Activated naive CD8-positive, alpha-beta T cell treated with anti-CD3 and anti-CD28 coated beads, Interleukin-2, amount 50 U/mL, for 24 hours (primary cell): ENCODE measurements around the gene TUT4.

ENCODE experiments used
- ATAC-seq: fragments of 150-1000 bp; cut with Tn5 transposase; one replicate; pipeline ENCODE4 v1.10.0; 2021
- DNase-seq: peaks from one replicate; pipeline ENCODE4 v3.0.0; 2021
- H3K27ac Mint-ChIP-seq: one replicate; pipeline ENCODE4 v1.8.0; 2021; ENCODE audit warnings: mild to moderate bottlenecking, mixed read lengths
- H3K27me3 Mint-ChIP-seq: one replicate; pipeline ENCODE4 v1.8.0; 2021; ENCODE audit warnings: mixed read lengths
- H3K36me3 Mint-ChIP-seq: one replicate; pipeline ENCODE4 v1.8.0; 2021; ENCODE audit warnings: low read depth, mixed read lengths
- H3K4me1 Mint-ChIP-seq: one replicate; pipeline ENCODE4 v1.8.0; 2021; ENCODE audit warnings: mixed read lengths
- H3K4me3 Mint-ChIP-seq: one replicate; pipeline ENCODE4 v1.8.0; 2021; ENCODE audit warnings: mild to moderate bottlenecking, moderate library complexity, mixed read lengths
- H3K9me3 Mint-ChIP-seq: one replicate; pipeline ENCODE4 v1.8.0; 2021; ENCODE audit warnings: mixed read lengths

The TUT4 gene

DNA sequence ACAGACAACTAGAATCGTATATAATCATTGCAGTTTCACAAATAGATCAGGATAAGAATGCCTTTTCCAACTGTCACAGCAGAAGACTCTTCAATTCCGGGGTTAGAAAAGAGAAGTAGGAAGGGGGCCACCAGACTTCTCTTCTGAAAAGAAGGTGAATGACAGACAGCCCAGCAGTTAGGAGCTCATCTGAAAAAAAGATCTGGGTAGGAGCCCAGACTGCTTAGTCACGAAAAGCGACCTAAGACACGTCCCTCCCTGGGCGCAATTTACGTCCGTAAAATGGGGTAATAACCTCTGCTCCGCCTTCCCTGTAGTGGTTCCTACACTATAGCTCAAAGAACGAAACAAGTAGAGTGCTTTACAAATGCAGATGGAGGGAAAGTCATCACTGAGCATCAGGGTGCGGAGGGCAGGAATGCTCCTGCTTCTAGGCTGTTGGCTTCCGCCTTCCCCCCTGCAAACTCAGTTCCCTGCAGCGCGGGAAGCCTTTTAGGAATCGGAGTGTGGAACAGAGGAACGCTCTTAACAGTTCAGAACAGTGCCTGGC lies 149.3 kb downstream of the TUT4 start:
- peak; percentile 52 for DNase-seq
- peak overlapping the region; percentile 98 for H3K4me3 Mint-ChIP-seq
- no peaks in the 10 kb centered on the region for H3K27me3 Mint-ChIP-seq
- H3K4me1 Mint-ChIP-seq: peaks cover 45% of the 10 kb centered on the region
- peak overlapping the region; percentile 97 for H3K27ac Mint-ChIP-seq
- peaks cover 66% of the 10 kb centered on the region for H3K36me3 Mint-ChIP-seq
- ATAC-seq: peak; percentile 66
- H3K9me3 Mint-ChIP-seq: no peaks in the 10 kb centered on the region

GRCh38 chr1:52402860-52403240 lies 150.0 kb downstream of the TUT4 start:
- Mint-ChIP-seq H3K4me1 (peaks cover 45% of the 10 kb centered on the region), H3K9me3 (no peaks in the 10 kb centered on the region), H3K27ac (peak overlapping the region; percentile 97), H3K4me3 (peak overlapping the region; percentile 98), H3K27me3 (no peaks in the 10 kb centered on the region), H3K36me3 (peaks cover 61% of the 10 kb centered on the region)
- no peak for ATAC-seq
- no peak for DNase-seq

- Mint-ChIP-seq H3K36me3 (peaks cover 69% of the 10 kb centered on the region), H3K27me3 (no peaks in the 10 kb centered on the region), H3K9me3 (no peaks in the 10 kb centered on the region), H3K4me1 (peaks cover 31% of the 10 kb centered on the region), H3K4me3 (no peak overlapping the region), H3K27ac (no peak overlapping the region)
- DNase-seq (no peak), ATAC-seq (no peak)
These were observed 152.8 kb downstream of the TUT4 start for GRCh38 chr1:52400131-52400530.

- ATAC-seq (no peak), DNase-seq (no peak)
- no peaks in the 10 kb centered on the region for H3K9me3 Mint-ChIP-seq
- no peak overlapping the region for H3K27ac Mint-ChIP-seq
- no peak overlapping the region for H3K4me3 Mint-ChIP-seq
- H3K36me3 Mint-ChIP-seq: peaks cover 73% of the 10 kb centered on the region
- H3K27me3 Mint-ChIP-seq: no peaks in the 10 kb centered on the region
- peaks cover 31% of the 10 kb centered on the region for H3K4me1 Mint-ChIP-seq
These were observed 153.3 kb downstream of the TUT4 start for GRCh38 chr1:52399629-52400028.

GRCh38 chr1:52393174-52393573 lies 159.7 kb downstream of the TUT4 start:
- Mint-ChIP-seq H3K9me3 (no peaks in the 10 kb centered on the region), H3K27ac (no peak overlapping the region), H3K4me3 (no peak overlapping the region), H3K4me1 (no peaks in the 10 kb centered on the region), H3K27me3 (no peaks in the 10 kb centered on the region), H3K36me3 (peaks cover 78% of the 10 kb centered on the region)
- DNase-seq: no peak
- no peak for ATAC-seq

DNA sequence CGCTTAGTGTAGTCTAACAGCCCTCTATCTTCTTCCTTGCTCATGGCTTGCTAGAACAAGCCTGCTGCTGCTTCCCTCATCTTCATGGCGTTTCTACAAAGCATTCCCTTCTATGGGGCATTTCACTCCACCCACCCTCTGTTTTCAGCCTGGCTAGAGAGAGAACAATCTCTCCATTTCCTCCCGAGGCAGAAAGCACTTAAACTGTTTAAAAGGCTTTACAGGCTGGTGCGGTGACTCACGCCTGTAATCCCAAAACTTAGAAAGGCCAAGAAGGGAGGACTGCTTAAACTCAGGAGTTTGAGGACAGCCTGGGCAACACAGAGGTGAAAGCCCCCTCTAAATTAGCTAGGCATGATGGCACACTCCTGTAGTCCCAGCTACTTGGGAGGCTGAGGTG lies 166.4 kb downstream of the TUT4 start:
- no peaks in the 10 kb centered on the region for H3K9me3 Mint-ChIP-seq
- H3K4me1 Mint-ChIP-seq: no peaks in the 10 kb centered on the region
- peaks cover 64% of the 10 kb centered on the region for H3K36me3 Mint-ChIP-seq
- no peaks in the 10 kb centered on the region for H3K27me3 Mint-ChIP-seq
- no peak for ATAC-seq
- H3K27ac Mint-ChIP-seq: no peak overlapping the region
- no peak overlapping the region for H3K4me3 Mint-ChIP-seq
- DNase-seq: no peak

DNA sequence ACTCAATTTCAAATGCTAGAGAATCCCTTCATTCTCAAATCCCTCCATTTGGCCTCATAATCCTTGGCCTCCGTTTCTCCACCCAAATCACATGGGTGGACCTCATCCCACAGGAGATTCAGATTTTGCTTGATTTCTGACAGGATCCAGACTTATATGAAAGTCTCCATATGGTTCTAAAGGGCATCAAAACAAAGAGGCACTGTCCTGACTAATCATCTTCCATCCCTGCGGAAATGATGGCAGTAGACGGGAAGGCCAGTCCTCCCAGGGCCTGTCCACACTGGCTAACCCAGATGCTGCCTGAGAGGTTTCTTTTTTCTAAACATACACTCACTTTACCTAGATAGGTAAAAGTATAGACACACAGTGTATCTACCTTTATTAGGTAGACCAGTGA lies 167.5 kb downstream of the TUT4 start:
- Mint-ChIP-seq H3K27me3 (no peaks in the 10 kb centered on the region), H3K36me3 (peaks cover 67% of the 10 kb centered on the region), H3K27ac (no peak overlapping the region), H3K4me3 (no peak overlapping the region), H3K9me3 (no peaks in the 10 kb centered on the region), H3K4me1 (no peaks in the 10 kb centered on the region)
- no peak for ATAC-seq
- no peak for DNase-seq
